ENCODE measurements around the gene SPECC1L.

Gene SPECC1L

GRCh38 chr22:24414523-24414922 is 143.9 kb downstream of the SPECC1L start:
- no peak for DNase-seq (ENCODE audit: low spot score)

- DNase-seq (ENCODE audit: low spot score) = no peak
Observed at GRCh38 chr22:24414984-24415945, 144.6 kb downstream of the SPECC1L start.

GRCh38 chr22:24416095-24416494 is 145.5 kb downstream of the SPECC1L start:
- DNase-seq (ENCODE audit: low spot score) = no peak

GRCh38 chr22:24416611-24417010 is 146.0 kb downstream of the SPECC1L start:
- no peak for DNase-seq (ENCODE audit: low spot score)

DNA sequence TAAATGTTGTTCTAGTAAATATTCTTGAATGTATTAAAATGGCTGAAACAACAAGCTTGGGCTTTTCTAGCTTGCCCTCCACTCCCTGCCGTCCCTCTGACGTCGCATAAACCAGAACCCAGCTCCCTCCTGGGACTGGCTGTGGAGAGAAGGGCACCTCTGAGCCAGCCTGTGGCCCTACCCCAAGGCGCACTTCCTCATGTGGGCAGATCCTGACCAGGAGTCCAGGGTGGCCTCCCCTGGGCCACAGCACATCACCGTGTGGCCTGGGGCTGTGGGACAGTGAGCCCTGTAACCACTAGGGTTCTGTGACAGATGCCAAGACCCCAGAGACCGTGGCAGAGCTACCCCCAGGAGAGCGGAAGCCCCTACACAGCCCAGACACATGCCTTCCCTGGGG is 146.6 kb downstream of the SPECC1L start:
- no peak for DNase-seq (ENCODE audit: low spot score)

DNA sequence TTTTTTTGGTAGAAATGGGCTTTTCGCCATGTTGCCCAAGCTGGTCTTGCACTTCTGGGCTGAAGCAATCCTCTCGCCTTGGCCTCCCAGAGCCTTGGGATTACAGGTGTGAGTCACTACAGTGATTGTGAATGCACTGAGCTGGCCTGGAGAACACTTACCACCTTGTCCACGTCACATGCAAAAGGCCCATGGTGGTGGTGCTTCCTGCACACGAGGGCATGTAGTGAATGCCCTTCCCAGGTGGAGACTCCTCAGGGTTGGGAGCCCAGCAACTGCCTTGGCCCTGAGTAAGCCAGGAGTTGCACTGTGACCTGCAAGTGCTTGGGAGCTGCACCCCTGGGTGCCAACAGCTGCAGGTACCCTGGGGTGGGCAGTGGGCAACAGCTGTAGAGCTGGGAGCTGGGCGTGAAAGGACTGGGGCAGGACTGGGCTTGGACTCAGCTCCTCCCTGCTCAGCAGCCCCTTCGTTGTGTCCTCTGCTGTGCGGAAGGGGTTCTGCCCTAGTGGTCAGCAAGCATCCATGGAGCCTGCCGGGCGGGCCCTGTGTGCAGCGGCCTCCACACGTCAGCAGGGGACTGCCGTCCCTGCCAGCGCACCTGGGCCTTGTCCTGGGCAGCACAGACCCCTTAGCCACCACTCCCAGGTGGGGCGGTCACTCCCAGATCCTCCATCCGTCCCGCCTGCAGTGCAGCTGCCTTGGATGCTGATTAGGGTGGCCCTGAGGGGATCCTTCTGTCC is 147.4 kb downstream of the SPECC1L start:
- DNase-seq (ENCODE audit: low spot score) = no peak

DNA sequence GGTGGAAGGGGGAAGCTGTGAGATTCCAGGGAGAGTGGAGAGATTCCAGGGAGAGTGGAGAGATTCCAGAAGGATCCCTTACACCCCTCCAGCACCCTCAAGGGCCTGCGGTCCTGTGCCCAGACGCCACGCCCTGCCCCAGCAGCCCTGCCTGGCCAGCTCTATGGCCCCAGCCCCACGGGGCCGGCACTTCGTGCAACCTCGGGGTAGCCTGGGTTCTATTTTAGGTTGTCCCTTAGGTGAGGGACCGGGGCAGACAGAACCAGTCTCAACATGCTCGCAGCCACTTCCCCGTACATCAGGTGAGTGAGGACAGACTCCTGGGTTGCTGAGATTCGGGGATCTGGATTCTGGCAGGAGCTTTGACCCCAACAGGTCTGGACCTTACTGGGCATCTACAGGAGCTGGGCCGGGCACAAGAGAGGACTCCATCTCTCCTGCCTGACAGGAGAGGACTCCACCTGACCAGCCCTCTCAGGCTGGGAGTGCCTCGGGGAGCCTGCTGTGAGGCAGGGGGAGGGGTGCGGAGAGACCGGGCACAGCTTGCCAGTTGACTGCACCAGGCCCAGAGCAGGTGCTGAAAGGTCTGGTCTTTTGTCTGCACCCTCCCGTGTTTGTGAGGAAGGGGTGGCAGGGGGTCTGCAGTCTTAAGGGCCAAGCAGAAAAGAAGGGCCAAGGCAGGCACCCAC is 148.3 kb downstream of the SPECC1L start:
- no peak for DNase-seq (ENCODE audit: low spot score)

DNA sequence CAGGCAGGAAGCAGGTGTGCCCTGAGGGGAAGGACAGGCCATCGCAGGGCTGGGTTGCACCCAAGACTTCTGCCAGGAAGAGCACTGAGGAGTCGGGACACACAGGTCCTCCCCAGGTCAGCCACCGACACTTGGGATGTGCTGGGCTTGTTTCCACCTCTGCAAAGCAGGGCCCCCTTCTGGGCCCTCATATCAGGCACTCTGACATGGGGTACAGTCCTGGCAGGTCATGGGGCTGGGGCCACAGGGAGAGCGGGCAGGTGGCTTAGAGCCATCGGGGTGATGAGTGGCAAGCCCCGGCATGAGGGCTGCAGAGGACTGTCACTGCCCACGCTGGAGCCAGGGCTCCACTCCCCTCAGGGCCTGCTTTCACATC is 148.8 kb downstream of the SPECC1L start:
- no peak for DNase-seq (ENCODE audit: low spot score)

GRCh38 chr22:24420072-24420976 is 149.7 kb downstream of the SPECC1L start:
- DNase-seq (ENCODE audit: low spot score) = no peak

DNA sequence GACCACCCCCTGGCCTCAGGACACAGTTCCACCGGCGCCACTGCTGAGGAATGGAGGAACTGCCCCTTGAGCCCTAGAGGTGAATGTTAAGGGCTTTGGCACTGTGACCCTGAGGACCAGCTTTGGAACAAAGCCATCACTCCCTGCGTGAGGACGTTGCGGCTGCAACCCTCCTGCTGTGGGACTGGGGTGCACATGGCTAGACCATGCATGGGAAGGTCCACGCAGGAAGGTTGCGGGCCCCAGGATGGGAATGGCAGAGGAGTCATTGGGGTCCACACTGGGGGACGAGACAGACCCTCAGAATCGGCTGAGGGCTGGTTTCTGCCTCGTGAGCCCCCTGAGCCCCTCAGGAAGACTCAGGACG is 150.3 kb downstream of the SPECC1L start:
- no peak for DNase-seq (ENCODE audit: low spot score)

GRCh38 chr22:24421428-24421931 is 150.8 kb downstream of the SPECC1L start:
- DNase-seq (ENCODE audit: low spot score) = peak; percentile 43

- no peak for DNase-seq (ENCODE audit: low spot score)
Observed at GRCh38 chr22:24422102-24422665, 151.6 kb downstream of the SPECC1L start.

DNA sequence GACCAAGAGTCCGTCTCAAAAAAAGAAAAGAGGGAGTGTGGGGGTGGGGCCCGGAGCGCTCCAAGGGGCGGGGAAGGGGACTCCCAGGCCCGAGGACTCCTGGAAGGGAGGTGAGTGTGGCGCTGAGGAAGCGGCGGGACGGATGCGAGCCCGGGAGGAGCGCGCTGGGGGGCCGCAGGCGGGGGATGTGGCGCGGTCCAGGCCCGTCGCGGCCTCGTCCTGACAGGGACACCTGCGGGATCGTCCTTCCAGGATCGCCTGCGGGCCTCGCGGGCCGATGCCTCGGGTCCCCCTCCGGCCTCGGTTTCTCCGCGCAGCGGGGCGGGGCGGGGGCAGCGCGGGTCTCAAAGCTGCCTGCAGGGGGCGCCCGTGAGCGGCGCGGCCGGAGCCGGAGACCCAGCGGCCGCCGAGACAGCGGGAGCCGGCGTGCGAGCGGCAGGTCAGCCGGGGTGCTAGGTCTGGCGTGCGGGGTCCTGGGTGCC is 152.9 kb downstream of the SPECC1L start:
- peak; percentile 35 for DNase-seq (ENCODE audit: low spot score)

DNA sequence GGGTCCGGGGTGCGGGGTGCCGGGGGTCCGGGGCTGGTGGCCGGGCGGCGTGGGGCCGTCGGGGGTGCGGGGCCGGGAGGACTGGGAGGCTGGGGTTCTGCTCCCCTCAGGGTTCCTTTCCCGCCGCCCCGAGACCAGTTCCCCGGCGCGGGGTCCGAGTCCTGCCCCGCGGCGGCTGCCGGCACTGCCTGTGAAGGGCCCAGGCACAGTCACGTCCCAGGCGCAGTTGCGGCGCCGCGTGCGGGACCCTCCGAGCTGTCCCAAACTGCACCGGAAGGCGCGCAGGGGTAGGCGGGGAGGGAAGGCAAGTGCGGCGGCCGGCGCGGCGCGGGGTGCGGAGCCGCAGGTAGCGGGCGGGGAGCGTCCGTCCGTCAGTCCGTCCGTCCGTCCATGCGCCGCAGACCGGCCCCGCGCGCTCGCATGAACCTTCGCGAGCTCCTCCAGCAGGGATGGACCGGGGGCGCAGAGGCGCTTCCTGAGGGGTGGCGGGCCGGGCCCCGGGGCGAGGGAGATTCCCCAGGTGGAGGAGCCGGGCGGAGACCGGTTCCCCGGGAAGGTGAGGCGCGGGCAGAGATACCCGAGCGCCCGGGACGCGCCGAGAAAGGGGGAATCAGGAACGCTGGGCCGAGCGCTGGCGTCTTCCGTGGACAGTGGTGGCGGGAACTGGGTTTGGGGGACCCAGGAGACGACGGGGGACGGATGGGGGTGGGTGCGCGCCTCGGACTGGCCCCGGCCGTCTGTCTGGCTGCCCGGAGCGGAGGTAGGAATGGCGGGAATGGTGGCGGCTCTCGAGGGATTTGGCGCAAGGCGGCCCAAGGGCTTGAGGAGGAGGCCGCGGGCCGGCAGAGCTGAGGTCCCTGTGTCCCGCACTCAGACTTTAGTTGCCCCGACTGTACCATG is 153.6 kb downstream of the SPECC1L start:
- peak; percentile 37 for DNase-seq (ENCODE audit: low spot score)

DNA sequence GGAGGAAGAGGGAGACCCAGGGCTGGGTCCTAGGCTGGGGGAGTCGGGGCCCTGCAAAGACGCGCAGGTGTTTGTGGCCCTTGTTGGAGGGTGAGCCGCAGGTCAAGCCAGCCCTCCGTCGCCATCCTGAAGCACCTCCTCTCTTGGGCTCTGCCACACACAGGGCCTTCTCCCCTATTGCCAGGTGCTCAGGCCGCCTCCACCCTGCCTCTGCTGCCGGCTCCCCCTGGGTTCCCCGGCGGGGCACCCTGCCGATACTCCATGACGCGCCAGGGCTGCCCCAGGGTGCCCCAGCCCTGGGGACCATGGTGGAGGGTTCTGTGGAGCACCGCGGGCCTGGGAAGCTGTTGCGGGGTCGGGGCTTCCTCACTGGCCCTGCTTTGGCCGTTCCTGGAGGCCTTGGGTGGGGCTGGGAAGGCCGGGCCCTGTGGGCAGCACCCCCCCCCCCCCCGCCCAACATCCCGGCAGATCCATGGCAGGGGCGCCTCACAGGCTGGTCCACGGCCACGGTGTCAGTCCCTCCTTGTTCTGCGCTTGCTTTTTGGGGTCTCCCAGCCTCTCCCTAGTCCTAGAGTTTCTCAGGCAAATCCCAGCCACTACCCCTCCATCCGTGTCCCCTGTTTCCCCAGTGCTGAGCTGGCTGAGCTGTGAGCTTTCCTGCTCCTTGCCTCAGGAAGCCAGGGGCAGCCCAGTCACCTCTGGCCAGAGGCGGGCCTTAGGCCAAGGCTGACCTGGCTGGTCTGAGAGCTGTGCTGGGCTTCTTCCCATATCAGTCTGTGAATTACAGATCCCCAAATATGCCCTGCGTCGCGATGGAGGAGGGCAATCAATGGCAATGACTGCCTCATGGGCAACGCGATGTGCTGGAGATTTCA is 154.5 kb downstream of the SPECC1L start:
- no peak for DNase-seq (ENCODE audit: low spot score)

- no peak for DNase-seq (ENCODE audit: low spot score)
Observed at GRCh38 chr22:24426436-24426835, 155.8 kb downstream of the SPECC1L start.

- no peak for DNase-seq (ENCODE audit: low spot score)
Observed at GRCh38 chr22:24426851-24427499, 156.3 kb downstream of the SPECC1L start.

DNA sequence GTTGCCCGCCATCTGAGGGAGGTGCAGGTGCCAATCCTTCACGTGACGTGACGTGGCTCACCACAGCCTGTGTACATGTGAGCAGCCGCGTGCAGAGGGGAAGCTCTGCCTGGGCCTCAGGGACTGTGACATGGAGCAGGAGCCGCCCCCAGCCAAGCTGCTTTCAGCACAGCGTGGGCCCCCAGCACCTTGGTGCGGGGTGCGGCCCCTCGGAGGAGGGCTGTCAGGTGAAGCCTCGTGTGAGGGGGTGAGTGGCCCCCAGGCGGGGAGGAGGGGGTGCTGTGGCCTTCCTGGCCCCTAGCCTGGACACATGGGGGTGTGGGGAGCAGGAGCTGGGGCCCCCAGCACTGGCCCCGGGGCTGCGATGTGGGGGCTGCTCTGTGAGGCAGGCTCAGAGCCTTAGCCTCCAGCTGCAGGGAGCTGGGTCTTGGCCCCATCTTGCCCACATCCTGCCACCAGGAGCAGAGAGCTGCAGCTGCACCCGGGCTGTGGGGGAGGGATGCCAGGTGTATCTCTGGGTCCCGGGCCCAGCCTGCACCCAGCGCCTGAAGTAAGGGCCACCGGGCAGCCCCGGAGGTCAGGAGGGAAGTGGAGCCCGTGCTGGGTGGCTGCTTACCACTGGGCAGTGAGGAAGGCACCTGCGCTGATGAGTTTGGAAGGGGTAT is 157.0 kb downstream of the SPECC1L start, which contains the start of gene ADORA2A:
ADORA2A (plus strand) TSS at position 100 of the 665 bp plus-strand sequence. CDS start 5,806 bp downstream, outside the sequence.
- DNase-seq (ENCODE audit: low spot score) = peak; percentile 88
